Subcutaneous adipose tissue (tissue), 4 donors: ENCODE results near the gene OGFR. TPM values are rescaled to one million over a fixed set of nuclear protein-coding genes. Genes with fewer than 3 reads are reported as not detected.

Experiments
- CTCF ChIP-seq: fragments of 450-650 bp; IDR thresholded peaks from one replicate; pipeline ENCODE4 v1.5.1; 2016; ENCODE audit warnings: low read depth, mild to moderate bottlenecking, control low read depth, antibody characterized with exemption, moderate library complexity
- total RNA-seq, 4 donors: library from RNA; depleted of rRNA; stranded (reverse); fragments of >200 nt; gene quantifications; one replicate each; pipeline ENCODE4 v1.1.0, GENCODE V29; 2016

OGFR gene
- total RNA-seq, 4 donors from 2014 or later = 17.4 to 67.1 (median 44.4) TPM

- TF ChIP-seq CTCF = no peak
These were observed 30.6 kb upstream of the OGFR start for GRCh38 chr20:62773845-62774714.

GRCh38 chr20:62774762-62775161, 29.9 kb upstream of the OGFR start:
- TF ChIP-seq CTCF = no peak

- no peak for TF ChIP-seq CTCF
These were observed 29.4 kb upstream of the OGFR start for GRCh38 chr20:62775206-62775605.

- TF ChIP-seq CTCF = no peak
These were observed 28.5 kb upstream of the OGFR start for GRCh38 chr20:62776035-62776691.

- TF ChIP-seq CTCF = no peak
These were observed 27.7 kb upstream of the OGFR start for GRCh38 chr20:62776692-62777527.

GRCh38 chr20:62777528-62777830, 27.2 kb upstream of the OGFR start:
- no peak for TF ChIP-seq CTCF

- TF ChIP-seq CTCF = no peak
These were observed 26.6 kb upstream of the OGFR start for GRCh38 chr20:62778058-62778457.
